ENCODE results near the gene PSTPIP1.
A peak's percentile ranks its signal among the peaks of the same experiment; 100 is the strongest.

The PSTPIP1 gene

GRCh38 chr15:77024273-77025082 is 29.6 kb downstream of the PSTPIP1 start:
- no peak overlapping the region for H3K4me3 ChIP-seq (ENCODE audit: low read depth, low read length)
- peak; percentile 91 for TF ChIP-seq CTCF (IDR thresholded peaks at IDR 0.05; ENCODE audit: insufficient read depth, low read length, missing control alignments)

GRCh38 chr15:77025083-77025901 is 30.4 kb downstream of the PSTPIP1 start:
- no peak for TF ChIP-seq CTCF (IDR thresholded peaks at IDR 0.05; ENCODE audit: insufficient read depth, low read length, missing control alignments)
- POLR2A ChIA-PET, result no interaction called here
- CTCF ChIA-PET, result interaction anchor here (0.7 to 7.2 kb wide), 18 partner anchors 9 to 542 kb away, joined by 3 to 106 read pairs (median 4); no protein-coding TSS in a partner anchor
- no peak overlapping the region for H3K4me3 ChIP-seq (ENCODE audit: low read depth, low read length)
- DNase-seq (ENCODE audit: low read depth, low spot score), result no peak

More at GRCh38 chr15:77024273-77025082, 29.6 kb downstream of the PSTPIP1 start:
- ChIA-PET CTCF (interaction anchor here (0.7 to 7.2 kb wide), 24 partner anchors 10 to 797 kb away, joined by 3 to 106 read pairs (median 4); partner anchors contain the start of gene RCN2), POLR2A (no interaction called here)
- DNase-seq (ENCODE audit: low read depth, low spot score), result no peak

GRCh38 chr15:77025941-77026411 is 31.1 kb downstream of the PSTPIP1 start:
- CTCF ChIA-PET, result interaction anchor here (0.5 to 7.2 kb wide), 17 partner anchors 8 to 795 kb away, joined by 3 to 106 read pairs (median 4); no protein-coding TSS in a partner anchor
- no peak for DNase-seq (ENCODE audit: low read depth, low spot score)
- no peak for TF ChIP-seq CTCF (IDR thresholded peaks at IDR 0.05; ENCODE audit: insufficient read depth, low read length, missing control alignments)
- H3K4me3 ChIP-seq (ENCODE audit: low read depth, low read length), result no peak overlapping the region
- POLR2A ChIA-PET, result no interaction called here

- POLR2A ChIA-PET, result no interaction called here
- peak; percentile 3 for TF ChIP-seq CTCF (IDR thresholded peaks at IDR 0.05; ENCODE audit: insufficient read depth, low read length, missing control alignments)
- H3K4me3 ChIP-seq (ENCODE audit: low read depth, low read length), result no peak overlapping the region
- CTCF ChIA-PET, result interaction anchor here (0.5 to 6.6 kb wide), 10 partner anchors 8 to 795 kb away, joined by 3 to 106 read pairs (median 4); no protein-coding TSS in a partner anchor
- DNase-seq (ENCODE audit: low read depth, low spot score), result no peak
Observed at GRCh38 chr15:77026501-77027110, 31.7 kb downstream of the PSTPIP1 start.

- TF ChIP-seq CTCF (IDR thresholded peaks at IDR 0.05; ENCODE audit: insufficient read depth, low read length, missing control alignments), result no peak
- no peak for DNase-seq (ENCODE audit: low read depth, low spot score)
- POLR2A ChIA-PET, result no interaction called here
- no peak overlapping the region for H3K4me3 ChIP-seq (ENCODE audit: low read depth, low read length)
- CTCF ChIA-PET, result interaction anchor here (1.0 to 6.6 kb wide), 7 partner anchors 7 to 794 kb away, joined by 4 to 106 read pairs (median 6); no protein-coding TSS in a partner anchor
Observed at GRCh38 chr15:77027111-77027696, 32.3 kb downstream of the PSTPIP1 start.

All from AG04449 (cell line).